Uterus (tissue), 2 donors: ENCODE measurements around the gene LRWD1.

Source experiments
- CTCF ChIP-seq, 4 experiments: fragments of 200-600 bp in 2 of 4; fragments of 450-650 bp in 2 of 4; sonication (generic) in 2 of 4; IDR thresholded peaks; one replicate each; pipeline ENCODE4 v1.5.1; 2016 to 2019; ENCODE audit warnings: antibody characterized with exemption in 4 of 4, mild to moderate bottlenecking in 2 of 4, moderate library complexity in 1 of 4
- POLR2A ChIP-seq, 2 donors: fragments of 450-650 bp; IDR thresholded peaks; one replicate each; pipeline ENCODE4 v1.6.1; 2016; ENCODE audit warnings: antibody characterized with exemption in 2 of 2, mild to moderate bottlenecking in 1 of 2, moderate library complexity in 1 of 2

- TF ChIP-seq CTCF (IDR thresholded peaks at IDR 0.05) (no peak), POLR2A (IDR thresholded peaks at IDR 0.05) (no peak)
These were observed 7.0 kb downstream of the LRWD1 start for GRCh38 chr7:102471791-102472125.
